Cardiac muscle cell (in vitro differentiated cells and primary cell): ENCODE data around the gene HS6ST3. TPM values are rescaled to one million over a fixed set of nuclear protein-coding genes. Genes with fewer than 3 reads are reported as not detected.

Source experiments
- DNase-seq, 2 donors: peaks; one replicate each; pipeline versions ENCODE4 v3.0.0 to v3.0.0-alpha.2; 2010 to 2017; ENCODE audit warnings: low read depth in 1 of 2, low spot score in 1 of 2
- H3K27ac ChIP-seq: fragments of 200-600 bp; sonication (generic); 2 replicates; pipeline ENCODE4 v1.5.1; 2016
- H3K27me3 ChIP-seq: fragments of 200-600 bp; sonication (generic); 2 replicates; pipeline ENCODE4 v1.6.0; 2016; ENCODE audit warnings: control low read depth
- H3K36me3 ChIP-seq: fragments of 200-600 bp; sonication (generic); 2 replicates; pipeline ENCODE4 v1.5.1; 2016; ENCODE audit warnings: control low read depth
- H3K4me1 ChIP-seq: fragments of 200-600 bp; sonication (generic); 2 replicates; pipeline ENCODE4 v1.8.1; 2017; ENCODE audit warnings: low read depth, mild to moderate bottlenecking, mixed run types
- H3K4me3 ChIP-seq: fragments of 200-600 bp; sonication (generic); 2 replicates; pipeline ENCODE4 v1.5.1; 2016; ENCODE audit warnings: mild to moderate bottlenecking
- H3K9me3 ChIP-seq: fragments of 200-600 bp; sonication (generic); 2 replicates; pipeline ENCODE4 v1.5.1; 2017; ENCODE audit warnings: low read depth, mild to moderate bottlenecking, control low read depth
- CTCF ChIP-seq: IDR thresholded peaks from 2 replicates; pipeline ENCODE4 v1.5.1; 2012; ENCODE audit warnings: low read depth, mild to moderate bottlenecking, low read length
- polyA plus RNA-seq: library from polyadenylated mRNA; unstranded; fragments of >200 nt; fragmentation: Nextera tagmentation; extraction: Ambion mirVana; gene quantifications from 2 replicates; pipeline ENCODE4 v1.2.1, GENCODE V29; 2016
- total RNA-seq: library from RNA; depleted of rRNA; stranded (reverse); fragments of >200 nt; gene quantifications from 2 replicates; pipeline ENCODE4 v1.2.3, GENCODE V29; 2016

HS6ST3 gene
- total and polyA plus RNA-seq, 2 experiments from 2014 or later: 0.38 to 0.39 TPM

DNA sequence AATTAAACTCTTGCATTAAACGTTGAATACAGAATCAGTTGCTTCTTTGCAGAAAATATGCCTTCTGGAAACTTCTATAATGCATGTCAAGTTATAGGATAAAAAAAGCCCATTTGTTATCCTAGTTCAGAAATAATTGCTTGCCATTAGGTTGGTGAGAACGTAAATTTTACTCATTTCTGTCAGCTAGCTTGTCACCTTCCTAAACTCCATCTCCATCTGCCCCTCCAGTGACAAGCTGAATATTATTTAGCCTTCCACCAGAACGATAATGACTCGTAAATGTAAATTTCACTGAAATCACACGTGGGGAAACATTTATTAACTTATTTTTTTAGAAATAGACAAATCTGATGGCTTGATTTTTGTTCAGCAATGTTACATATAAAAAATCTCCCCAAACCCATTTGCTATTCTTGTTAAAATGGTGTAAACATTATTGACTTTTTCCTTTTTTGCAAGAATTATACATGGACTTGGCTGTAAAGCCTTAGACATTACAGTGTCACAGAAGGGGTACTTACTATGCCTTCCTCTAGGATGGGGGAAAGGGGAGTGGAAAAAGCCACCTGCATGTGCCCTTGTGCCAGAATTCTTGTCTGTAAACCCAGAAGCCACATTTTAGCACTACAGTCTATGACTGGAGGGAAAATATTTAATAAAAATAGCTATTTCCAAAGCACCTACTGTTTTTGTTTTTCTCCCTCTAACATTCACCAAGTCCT, 577.5 kb downstream of the HS6ST3 start:
- TF ChIP-seq CTCF: no peak
- no peak for DNase-seq

GRCh38 chr13:96671073-96671472, 581.2 kb downstream of the HS6ST3 start:
- TF ChIP-seq CTCF: no peak
- Histone ChIP-seq H3K9me3 (no peaks in the 10 kb centered on the region), H3K4me1 (no peaks in the 10 kb centered on the region), H3K4me3 (no peak overlapping the region), H3K36me3 (no peaks in the 10 kb centered on the region), H3K27me3 (no peaks in the 10 kb centered on the region), H3K27ac (no peak overlapping the region)
- DNase-seq: no peak

More for the DNA sequence above, 577.5 kb downstream of the HS6ST3 start:
- H3K36me3 ChIP-seq: no peaks in the 10 kb centered on the region
- H3K4me3 ChIP-seq: no peak overlapping the region
- no peaks in the 10 kb centered on the region for H3K4me1 ChIP-seq
- H3K27ac ChIP-seq: no peak overlapping the region
- no peaks in the 10 kb centered on the region for H3K27me3 ChIP-seq
- H3K9me3 ChIP-seq: no peaks in the 10 kb centered on the region

- no peak for DNase-seq
- no peaks in the 10 kb centered on the region for H3K4me1 ChIP-seq
- TF ChIP-seq CTCF: no peak
- no peaks in the 10 kb centered on the region for H3K9me3 ChIP-seq
- no peak overlapping the region for H3K4me3 ChIP-seq
- H3K27me3 ChIP-seq: no peaks in the 10 kb centered on the region
- H3K36me3 ChIP-seq: no peaks in the 10 kb centered on the region
- no peak overlapping the region for H3K27ac ChIP-seq
These were observed 582.1 kb downstream of the HS6ST3 start for GRCh38 chr13:96672016-96672415.

GRCh38 chr13:96673825-96674224, 583.9 kb downstream of the HS6ST3 start:
- Histone ChIP-seq H3K36me3 (no peaks in the 10 kb centered on the region), H3K27ac (no peak overlapping the region), H3K9me3 (no peaks in the 10 kb centered on the region), H3K4me1 (no peaks in the 10 kb centered on the region), H3K27me3 (no peaks in the 10 kb centered on the region), H3K4me3 (no peak overlapping the region)
- no peak for TF ChIP-seq CTCF
- no peak for DNase-seq

DNA sequence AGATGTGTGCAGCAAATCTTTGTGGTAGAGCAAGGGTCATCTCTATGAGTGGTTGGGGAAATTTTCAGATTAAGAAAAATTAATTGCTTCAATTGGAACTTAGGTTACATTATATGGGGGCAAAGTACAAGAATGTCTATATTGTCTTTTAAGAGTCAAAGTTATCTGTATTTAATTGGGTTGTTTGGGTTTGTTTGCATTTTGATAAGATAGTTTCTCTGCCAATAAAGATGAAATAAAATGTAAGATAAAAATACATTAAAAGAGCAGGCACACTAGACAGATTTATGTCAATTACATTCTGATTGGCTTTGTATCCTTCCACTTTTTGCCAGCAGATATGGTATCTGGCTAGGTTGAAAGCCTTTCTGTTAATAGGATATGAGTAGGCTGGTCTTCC, 587.1 kb downstream of the HS6ST3 start:
- no peaks in the 10 kb centered on the region for H3K27me3 ChIP-seq
- TF ChIP-seq CTCF: no peak

More for the DNA sequence above, 587.1 kb downstream of the HS6ST3 start:
- no peaks in the 10 kb centered on the region for H3K36me3 ChIP-seq
- DNase-seq: no peak
- H3K4me1 ChIP-seq: no peaks in the 10 kb centered on the region
- H3K27ac ChIP-seq: no peak overlapping the region
- H3K9me3 ChIP-seq: no peaks in the 10 kb centered on the region
- no peak overlapping the region for H3K4me3 ChIP-seq
